HepG2 (cell line): ENCODE measurements around the gene C1S. TPM values are rescaled to one million over a fixed set of nuclear protein-coding genes. Genes with fewer than 3 reads are reported as not detected.

ENCODE experiments used
- CBX5 ChIP-seq: sonication (generic); formaldehyde crosslinking; IDR thresholded peaks from 2 replicates; pipeline ENCODE4 v1.4.0; 2020; ENCODE audit warnings: missing genetic modification reagents, borderline replicate concordance
- HNRNPK ChIP-seq: fragments of 200-400 bp; formaldehyde crosslinking; IDR thresholded peaks from 2 replicates; pipeline ENCODE4 v1.6.1; 2018; ENCODE audit warnings: low read length, low read depth, moderate library complexity, mild to moderate bottlenecking; ENCODE audit not compliant: poor library complexity, severe bottlenecking
- JUN ChIP-seq: sonication (generic); formaldehyde crosslinking; IDR thresholded peaks from 2 replicates; pipeline ENCODE4 v1.4.0; 2020; ENCODE audit warnings: mild to moderate bottlenecking, missing genetic modification reagents
- JUNB ChIP-seq: sonication (generic); formaldehyde crosslinking; IDR thresholded peaks from 2 replicates; pipeline ENCODE4 v1.8.0; 2022; ENCODE audit warnings: missing genetic modification reagents, mild to moderate bottlenecking, borderline replicate concordance
- ONECUT2 ChIP-seq: sonication (generic); formaldehyde crosslinking; IDR thresholded peaks from 2 replicates; pipeline ENCODE4 v1.4.0; 2020; ENCODE audit warnings: missing genetic modification reagents
- SNAI1 ChIP-seq: sonication (generic); formaldehyde crosslinking; IDR thresholded peaks from 2 replicates; pipeline ENCODE4 v1.5.0; 2020; ENCODE audit warnings: mild to moderate bottlenecking, missing genetic modification reagents, borderline replicate concordance
- SRF ChIP-seq: IDR thresholded peaks from 2 replicates; pipeline ENCODE4 v1.6.1; 2011; ENCODE audit warnings: mild to moderate bottlenecking, low read depth, low read length, moderate library complexity
- STAG1 ChIP-seq: sonication (generic); formaldehyde crosslinking; IDR thresholded peaks from 2 replicates; pipeline ENCODE4 v1.4.0; 2020; ENCODE audit warnings: missing genetic modification reagents
- TSC22D2 ChIP-seq: sonication (generic); formaldehyde crosslinking; IDR thresholded peaks from 2 replicates; pipeline ENCODE4 v1.5.1; 2020; ENCODE audit warnings: missing genetic modification reagents, mild to moderate bottlenecking, borderline replicate concordance
- WIZ ChIP-seq: sonication (generic); formaldehyde crosslinking; IDR thresholded peaks from 2 replicates; pipeline ENCODE4 v1.5.1; 2020; ENCODE audit warnings: mild to moderate bottlenecking, missing genetic modification reagents
- ZFX ChIP-seq: sonication (generic); formaldehyde crosslinking; IDR thresholded peaks from 2 replicates; pipeline ENCODE4 v1.4.0; 2020; ENCODE audit warnings: mild to moderate bottlenecking, low read depth, missing genetic modification reagents, moderate library complexity
- ZNF432 ChIP-seq: sonication (generic); formaldehyde crosslinking; IDR thresholded peaks from 2 replicates; pipeline ENCODE4 v1.5.0; 2020; ENCODE audit warnings: missing genetic modification reagents, mild to moderate bottlenecking, borderline replicate concordance
- ZNF460 ChIP-seq: sonication (generic); formaldehyde crosslinking; IDR thresholded peaks from 2 replicates; pipeline ENCODE4 v1.5.1; 2020; ENCODE audit warnings: missing genetic modification reagents, mild to moderate bottlenecking, borderline replicate concordance
- ZNF563 ChIP-seq: sonication (generic); formaldehyde crosslinking; IDR thresholded peaks from 2 replicates; pipeline ENCODE4 v1.8.0; 2022; ENCODE audit warnings: mild to moderate bottlenecking, moderate library complexity, missing genetic modification reagents
- ZNF776 ChIP-seq: sonication (generic); formaldehyde crosslinking; IDR thresholded peaks from 2 replicates; pipeline ENCODE4 v1.4.0; 2020; ENCODE audit warnings: mild to moderate bottlenecking, missing genetic modification reagents
- polyA plus RNA-seq, 8 experiments: library from polyadenylated mRNA; depleted of rRNA in 3 of 8; stranded (reverse) in 7 of 8; unstranded in 1 of 8; fragments of >200 nt; fragmentation: Illumina TruSeq in 4 of 8; extraction: Trizol in 4 of 8; gene quantifications; 2 replicates each; pipeline versions ENCODE4 v1.2.1 to v1.2.3, GENCODE V29; 2011 to 2016; ENCODE audit warnings: low read depth in 4 of 8, missing spikeins in 1 of 8, mixed read lengths in 1 of 8; ENCODE audit not compliant: insufficient read depth in 1 of 8
- total RNA-seq, 5 experiments: library from RNA; depleted of rRNA; stranded (reverse); fragments of >200 nt; fragmentation: Illumina TruSeq; extraction: Trizol; gene quantifications; 2 replicates each; pipeline ENCODE4 v1.2.3, GENCODE V29; 2016; ENCODE audit warnings: low read depth in 1 of 5
- TF ChIP-seq, protein P1 (sequence below): sonication (generic); formaldehyde crosslinking; IDR thresholded peaks from 2 replicates; pipeline ENCODE4 v1.8.1; 2023; ENCODE audit warnings: mild to moderate bottlenecking, missing genetic modification reagents
- TF ChIP-seq, protein P2 (sequence below): sonication (generic); formaldehyde crosslinking; IDR thresholded peaks from 2 replicates; pipeline ENCODE4 v1.4.0; 2020; ENCODE audit warnings: missing genetic modification reagents
- TF ChIP-seq, protein P3 (sequence below): sonication (generic); formaldehyde crosslinking; IDR thresholded peaks from 2 replicates; pipeline ENCODE4 v1.5.0; 2020; ENCODE audit warnings: mild to moderate bottlenecking, missing genetic modification reagents
- TF ChIP-seq, protein P4 (sequence below): IDR thresholded peaks from 2 replicates; pipeline ENCODE4 v1.6.1; 2012; ENCODE audit warnings: low read length, improper control_type of control experiment

Gene C1S
- total and polyA plus RNA-seq, 2 of the 13 experiments (the other 11 are each of a cell fraction or from before 2014, with no cell fraction given) = 14.5 to 18.2 TPM

DNA sequence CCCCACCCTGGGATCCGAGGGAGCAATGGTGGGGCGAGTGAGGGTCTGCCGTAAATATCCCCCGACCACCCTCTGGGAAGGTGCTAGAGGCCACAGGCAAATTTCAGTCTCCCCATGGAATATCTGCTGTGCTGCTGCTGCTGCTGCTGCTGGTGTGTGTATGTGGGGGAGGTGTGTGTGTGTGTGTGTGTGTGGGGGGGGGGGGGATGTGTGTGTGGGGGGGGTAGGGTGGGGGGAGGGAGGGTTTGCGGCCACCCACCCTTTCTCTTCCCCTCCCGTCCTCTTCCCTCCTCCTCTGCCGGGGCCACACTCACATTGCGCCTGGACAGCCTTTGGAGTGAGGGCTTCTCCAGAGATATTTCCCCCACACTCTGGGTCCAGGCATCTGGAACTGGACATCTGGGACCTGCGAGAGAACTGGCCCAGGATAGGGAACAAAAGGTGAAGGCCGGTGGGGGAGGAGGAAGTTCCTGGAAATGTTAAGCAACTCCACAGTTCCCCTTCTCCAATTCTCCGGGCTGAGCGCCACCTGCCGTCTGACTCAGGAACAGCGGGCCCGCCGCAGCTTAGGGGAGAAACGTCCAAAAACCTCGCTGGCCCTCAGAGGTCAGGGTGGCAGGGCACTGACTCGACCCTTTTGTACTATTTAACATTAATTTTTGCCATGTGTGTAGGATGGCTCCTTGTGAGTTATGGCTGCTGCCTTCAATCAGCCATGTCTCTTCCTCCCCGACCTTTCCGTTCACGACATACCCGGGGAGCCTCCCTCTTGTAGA is 48.5 kb downstream of the C1S start, which contains the start of gene C1RL (continued):
- no peak for TF ChIP-seq TSC22D2 (CRISPR knock-in tag)
- TF ChIP-seq, protein P1, sequence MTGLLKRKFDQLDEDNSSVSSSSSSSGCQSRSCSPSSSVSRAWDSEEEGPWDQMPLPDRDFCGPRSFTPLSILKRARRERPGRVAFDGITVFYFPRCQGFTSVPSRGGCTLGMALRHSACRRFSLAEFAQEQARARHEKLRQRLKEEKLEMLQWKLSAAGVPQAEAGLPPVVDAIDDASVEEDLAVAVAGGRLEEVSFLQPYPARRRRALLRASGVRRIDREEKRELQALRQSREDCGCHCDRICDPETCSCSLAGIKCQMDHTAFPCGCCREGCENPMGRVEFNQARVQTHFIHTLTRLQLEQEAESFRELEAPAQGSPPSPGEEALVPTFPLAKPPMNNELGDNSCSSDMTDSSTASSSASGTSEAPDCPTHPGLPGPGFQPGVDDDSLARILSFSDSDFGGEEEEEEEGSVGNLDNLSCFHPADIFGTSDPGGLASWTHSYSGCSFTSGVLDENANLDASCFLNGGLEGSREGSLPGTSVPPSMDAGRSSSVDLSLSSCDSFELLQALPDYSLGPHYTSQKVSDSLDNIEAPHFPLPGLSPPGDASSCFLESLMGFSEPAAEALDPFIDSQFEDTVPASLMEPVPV (CRISPR knock-in tag) = no peak
- TF ChIP-seq, protein P2, sequence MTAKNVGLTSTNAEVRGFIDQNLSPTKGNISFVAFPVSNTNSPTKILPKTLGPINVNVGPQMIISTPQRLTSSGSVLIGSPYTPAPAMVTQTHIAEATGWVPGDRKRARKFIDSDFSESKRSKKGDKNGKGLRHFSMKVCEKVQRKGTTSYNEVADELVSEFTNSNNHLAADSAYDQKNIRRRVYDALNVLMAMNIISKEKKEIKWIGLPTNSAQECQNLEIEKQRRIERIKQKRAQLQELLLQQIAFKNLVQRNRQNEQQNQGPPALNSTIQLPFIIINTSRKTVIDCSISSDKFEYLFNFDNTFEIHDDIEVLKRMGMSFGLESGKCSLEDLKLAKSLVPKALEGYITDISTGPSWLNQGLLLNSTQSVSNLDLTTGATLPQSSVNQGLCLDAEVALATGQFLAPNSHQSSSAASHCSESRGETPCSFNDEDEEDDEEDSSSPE = no peak
- no peak for TF ChIP-seq SNAI1 (CRISPR knock-in tag)
- TF ChIP-seq ZNF432 (CRISPR knock-in tag) = no peak
- no peak for TF ChIP-seq JUN (CRISPR knock-in tag)
- no peak for TF ChIP-seq CBX5 (CRISPR knock-in tag)
- TF ChIP-seq HNRNPK = no peak
- no peak for TF ChIP-seq WIZ (CRISPR knock-in tag)
- no peak for TF ChIP-seq ZNF776
- no peak for TF ChIP-seq ZFX (CRISPR knock-in tag)
- TF ChIP-seq ONECUT2 = peak; percentile 14; the same call in 1 of the 2 replicates
- no peak for TF ChIP-seq ZNF460 (CRISPR knock-in tag)
- TF ChIP-seq, protein P3, sequence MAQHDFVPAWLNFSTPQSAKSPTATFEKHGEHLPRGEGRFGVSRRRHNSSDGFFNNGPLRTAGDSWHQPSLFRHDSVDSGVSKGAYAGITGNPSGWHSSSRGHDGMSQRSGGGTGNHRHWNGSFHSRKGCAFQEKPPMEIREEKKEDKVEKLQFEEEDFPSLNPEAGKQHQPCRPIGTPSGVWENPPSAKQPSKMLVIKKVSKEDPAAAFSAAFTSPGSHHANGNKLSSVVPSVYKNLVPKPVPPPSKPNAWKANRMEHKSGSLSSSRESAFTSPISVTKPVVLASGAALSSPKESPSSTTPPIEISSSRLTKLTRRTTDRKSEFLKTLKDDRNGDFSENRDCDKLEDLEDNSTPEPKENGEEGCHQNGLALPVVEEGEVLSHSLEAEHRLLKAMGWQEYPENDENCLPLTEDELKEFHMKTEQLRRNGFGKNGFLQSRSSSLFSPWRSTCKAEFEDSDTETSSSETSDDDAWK (CRISPR knock-in tag) = no peak
- TF ChIP-seq, protein P4, sequence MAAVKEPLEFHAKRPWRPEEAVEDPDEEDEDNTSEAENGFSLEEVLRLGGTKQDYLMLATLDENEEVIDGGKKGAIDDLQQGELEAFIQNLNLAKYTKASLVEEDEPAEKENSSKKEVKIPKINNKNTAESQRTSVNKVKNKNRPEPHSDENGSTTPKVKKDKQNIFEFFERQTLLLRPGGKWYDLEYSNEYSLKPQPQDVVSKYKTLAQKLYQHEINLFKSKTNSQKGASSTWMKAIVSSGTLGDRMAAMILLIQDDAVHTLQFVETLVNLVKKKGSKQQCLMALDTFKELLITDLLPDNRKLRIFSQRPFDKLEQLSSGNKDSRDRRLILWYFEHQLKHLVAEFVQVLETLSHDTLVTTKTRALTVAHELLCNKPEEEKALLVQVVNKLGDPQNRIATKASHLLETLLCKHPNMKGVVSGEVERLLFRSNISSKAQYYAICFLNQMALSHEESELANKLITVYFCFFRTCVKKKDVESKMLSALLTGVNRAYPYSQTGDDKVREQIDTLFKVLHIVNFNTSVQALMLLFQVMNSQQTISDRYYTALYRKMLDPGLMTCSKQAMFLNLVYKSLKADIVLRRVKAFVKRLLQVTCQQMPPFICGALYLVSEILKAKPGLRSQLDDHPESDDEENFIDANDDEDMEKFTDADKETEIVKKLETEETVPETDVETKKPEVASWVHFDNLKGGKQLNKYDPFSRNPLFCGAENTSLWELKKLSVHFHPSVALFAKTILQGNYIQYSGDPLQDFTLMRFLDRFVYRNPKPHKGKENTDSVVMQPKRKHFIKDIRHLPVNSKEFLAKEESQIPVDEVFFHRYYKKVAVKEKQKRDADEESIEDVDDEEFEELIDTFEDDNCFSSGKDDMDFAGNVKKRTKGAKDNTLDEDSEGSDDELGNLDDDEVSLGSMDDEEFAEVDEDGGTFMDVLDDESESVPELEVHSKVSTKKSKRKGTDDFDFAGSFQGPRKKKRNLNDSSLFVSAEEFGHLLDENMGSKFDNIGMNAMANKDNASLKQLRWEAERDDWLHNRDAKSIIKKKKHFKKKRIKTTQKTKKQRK = no peak
- no peak for TF ChIP-seq JUNB (CRISPR knock-in tag)
- TF ChIP-seq ZNF563 (CRISPR knock-in tag) = no peak
- TF ChIP-seq STAG1 (CRISPR knock-in tag) = peak; percentile 73
- no peak for TF ChIP-seq SRF
